ENCODE data around the gene SLC47A2.

Gene SLC47A2

DNA sequence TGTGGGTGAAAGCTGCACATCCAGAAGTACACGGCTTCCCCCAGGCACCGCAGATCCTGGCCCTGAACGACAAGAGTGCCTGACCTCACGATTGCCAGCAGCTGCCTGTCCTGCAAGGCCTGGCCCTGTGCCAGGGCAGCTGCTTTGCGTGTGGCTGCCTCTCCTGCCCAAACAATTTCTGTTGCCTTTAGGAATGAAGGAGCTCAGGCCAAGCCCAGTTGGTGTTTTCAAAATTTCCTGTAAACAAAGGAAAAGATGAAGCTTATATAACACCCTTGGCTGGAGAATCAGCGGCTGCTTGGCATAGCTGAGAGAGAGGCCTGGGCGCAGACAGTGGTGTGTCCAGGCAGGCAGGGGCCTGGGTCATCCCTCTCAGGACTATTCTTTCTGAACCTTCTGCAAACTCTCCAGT lies 11.7 kb upstream of the SLC47A2 start:
- DNase-seq (ENCODE audit: low spot score), result peak; percentile 92

DNA sequence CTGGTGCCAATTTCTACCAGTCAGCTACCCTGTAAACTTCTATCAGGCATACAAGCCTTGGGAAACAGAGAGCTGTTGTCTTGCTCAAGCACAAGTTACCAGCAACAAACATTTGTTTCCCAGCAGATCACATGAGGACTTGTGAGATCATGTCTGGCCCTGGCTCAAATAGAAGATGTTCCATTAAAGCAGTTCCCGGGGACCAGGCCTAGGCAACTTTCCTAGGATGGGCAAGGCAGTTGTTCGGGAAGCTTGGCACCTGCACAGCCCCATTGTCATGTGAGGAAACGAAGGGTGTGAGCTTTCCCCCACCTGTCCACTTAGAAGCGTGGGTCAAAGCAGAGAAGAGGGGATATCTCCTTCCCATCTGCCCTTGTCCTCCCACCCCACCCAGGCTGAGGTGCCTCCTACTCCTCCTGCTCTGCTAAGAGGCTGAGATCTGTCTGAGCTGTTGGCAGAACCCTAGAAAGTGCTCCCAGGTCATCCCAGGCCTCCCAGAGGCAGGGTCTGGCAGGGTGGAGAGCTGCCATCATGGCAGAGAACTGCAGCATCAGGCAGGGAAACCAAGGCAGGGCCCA lies 11.2 kb upstream of the SLC47A2 start:
- peak; percentile 84 for DNase-seq (ENCODE audit: low spot score)

DNA sequence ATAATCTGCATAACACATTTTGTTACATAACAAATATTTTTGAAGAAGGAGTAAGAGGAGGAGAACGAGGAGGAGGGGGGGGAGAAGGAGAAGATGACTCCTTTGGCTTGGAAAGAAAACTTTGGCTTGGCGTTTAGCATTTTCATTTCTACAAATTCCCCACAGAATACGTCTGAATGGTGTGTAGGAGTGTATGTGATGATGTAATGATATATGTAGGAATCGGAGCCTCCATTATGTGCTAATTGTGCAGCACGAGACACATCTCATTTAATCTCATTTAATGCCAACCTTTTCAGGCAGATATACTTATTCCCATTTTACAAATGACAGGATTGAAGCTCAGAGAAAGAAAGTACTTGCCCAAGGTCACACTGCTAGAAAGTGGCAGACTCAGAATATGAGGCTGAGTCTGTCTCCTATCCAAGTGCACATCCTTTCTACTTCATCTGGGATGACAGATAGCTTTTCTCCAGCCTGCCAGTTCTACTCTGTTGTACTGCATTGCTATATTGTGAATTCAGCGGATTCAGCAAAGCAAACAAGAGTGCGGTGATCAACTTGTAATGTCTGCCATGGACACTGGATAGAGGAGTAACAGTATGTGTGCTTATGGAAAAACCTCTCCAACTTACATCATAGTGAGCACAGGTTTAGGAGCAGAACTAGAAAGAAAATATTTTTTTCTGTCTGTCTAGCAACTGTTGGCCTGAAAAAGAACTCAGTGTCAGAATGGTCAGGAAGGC lies 10.4 kb upstream of the SLC47A2 start:
- no peak for DNase-seq (ENCODE audit: low spot score)

DNA sequence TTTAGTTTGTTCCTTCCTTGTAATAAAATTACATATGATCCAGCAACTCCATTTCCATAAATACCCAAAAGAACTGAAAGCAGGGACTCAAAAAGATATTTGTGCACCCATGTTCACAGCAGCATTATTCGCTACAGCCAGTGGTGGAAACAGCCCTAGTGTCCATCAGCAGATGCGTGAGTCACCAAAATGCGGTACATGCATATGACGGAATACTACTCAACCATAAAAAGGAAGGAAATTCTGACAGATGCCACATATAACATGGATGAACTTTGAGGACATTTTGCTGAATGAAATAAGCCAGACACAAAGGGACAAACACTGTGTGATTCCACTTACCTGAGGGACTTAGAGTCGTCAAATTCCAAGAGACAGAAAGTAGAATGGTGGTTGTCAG lies 9.1 kb upstream of the SLC47A2 start:
- DNase-seq (ENCODE audit: low spot score), result no peak

DNA sequence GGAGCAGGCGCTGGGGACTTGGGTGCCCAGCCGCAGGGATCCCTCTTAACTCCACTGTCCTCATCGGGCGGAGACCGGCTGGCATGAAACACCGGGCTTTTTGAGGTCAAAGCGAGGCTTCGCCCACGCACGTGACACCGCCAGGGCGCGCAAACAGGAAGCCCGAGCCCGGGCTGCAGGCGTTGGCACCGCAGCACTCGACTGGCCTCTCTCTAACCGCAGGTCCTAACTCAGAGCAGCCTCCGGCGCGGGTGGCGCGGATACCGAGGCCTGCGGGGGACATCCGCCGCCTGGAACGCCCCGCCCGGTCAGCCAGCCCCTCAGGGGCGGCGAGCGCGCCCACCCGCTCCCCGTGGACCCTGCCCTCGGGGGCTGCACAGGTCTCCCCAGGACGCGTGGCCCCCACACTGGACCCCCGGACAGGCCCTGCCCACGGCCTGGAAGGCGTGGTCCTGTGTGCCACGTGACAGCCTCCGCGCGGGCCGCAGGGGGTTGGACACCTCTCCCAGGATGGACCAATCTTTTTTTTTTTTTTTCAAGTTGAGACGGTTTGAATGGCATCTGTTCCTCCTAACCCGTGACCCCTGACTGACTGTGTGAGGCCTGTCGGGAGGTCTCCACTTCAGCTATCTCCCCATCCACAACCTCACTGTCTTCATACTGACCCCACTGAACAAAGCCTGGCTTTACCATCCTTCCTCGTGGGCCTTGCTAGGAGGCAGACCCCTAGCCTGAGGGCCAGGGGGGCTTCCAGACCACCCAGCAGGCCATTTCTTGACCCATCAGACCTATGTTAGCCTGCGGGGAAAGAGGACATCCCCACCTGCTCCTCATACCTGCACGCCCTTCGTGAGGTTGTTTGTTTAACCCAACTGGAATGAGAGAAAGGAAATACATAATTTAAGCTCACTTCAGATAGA lies 8.4 kb upstream of the SLC47A2 start:
- no peak for DNase-seq (ENCODE audit: low spot score)

DNA sequence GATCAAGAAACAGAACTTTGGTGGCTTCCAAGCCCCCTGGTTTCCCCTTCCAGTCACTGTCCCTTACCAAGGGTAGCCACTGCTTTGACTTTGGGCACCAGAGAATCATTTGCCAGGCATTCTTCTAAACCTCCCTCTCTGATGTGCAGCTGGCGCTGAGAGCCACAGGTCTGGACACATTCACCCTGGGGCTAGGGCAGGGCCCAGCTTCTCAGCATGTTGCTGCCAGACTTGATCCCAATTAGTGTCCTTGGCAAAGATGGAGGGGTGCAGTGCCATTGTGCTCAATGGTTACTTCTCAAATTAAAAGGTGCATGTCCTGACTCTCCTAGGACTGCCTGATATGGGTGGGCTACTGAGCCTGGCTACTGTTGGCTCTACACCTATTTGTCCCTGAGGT lies 7.6 kb upstream of the SLC47A2 start:
- DNase-seq (ENCODE audit: low spot score), result no peak

DNA sequence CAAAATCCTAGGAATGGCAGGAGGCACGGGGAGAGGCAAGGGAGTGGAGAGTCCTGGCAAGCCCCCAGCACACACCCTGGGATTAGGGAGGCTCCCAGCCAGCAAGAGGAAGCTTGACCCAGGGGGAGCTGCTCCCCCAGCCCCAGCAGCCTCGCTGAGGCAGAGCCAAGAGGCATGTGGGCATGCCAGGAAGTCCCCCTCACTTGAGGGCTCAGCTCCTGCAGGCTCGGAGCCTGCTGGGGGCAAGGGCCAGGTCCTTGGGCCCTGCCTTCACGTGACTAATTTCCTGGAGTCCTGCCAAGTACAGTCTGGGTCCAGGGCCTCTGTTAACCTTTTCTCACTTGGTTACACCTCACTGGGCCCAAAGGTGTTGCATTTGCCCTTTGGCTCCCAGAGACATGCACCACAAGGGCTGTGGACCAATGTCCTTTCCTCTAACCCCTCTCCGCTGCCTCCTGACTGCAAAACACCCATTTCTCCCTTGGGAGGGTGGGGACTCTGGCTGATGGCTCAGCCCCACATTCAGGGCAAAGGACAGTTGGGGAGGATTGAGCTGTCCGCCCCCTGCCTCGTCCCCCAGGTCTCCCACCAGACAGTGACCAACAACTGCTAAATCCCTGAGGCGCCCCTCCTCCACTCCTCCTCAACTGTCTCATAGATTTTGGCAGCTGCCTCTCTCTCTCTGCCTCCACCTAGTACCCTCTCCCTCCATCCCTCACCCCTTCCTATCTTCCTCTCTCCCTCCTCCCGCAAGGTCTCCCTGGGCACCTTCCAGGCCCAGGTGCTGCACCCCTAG lies 4.4 kb upstream of the SLC47A2 start:
- DNase-seq (ENCODE audit: low spot score), result no peak

DNA sequence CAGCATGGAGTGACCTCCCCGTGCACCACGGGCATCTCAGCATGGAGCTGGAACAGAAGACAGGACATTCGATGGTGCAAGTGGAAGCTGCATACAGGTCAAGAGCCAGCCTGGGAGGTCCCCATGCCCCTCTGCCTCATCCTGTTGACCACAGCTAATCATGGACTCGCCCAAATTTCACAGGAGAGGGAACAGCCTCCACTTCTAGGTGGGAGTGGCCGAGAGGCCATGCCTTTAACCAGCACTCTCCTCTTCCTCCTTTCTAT lies 3.8 kb upstream of the SLC47A2 start:
- no peak for DNase-seq (ENCODE audit: low spot score)

DNA sequence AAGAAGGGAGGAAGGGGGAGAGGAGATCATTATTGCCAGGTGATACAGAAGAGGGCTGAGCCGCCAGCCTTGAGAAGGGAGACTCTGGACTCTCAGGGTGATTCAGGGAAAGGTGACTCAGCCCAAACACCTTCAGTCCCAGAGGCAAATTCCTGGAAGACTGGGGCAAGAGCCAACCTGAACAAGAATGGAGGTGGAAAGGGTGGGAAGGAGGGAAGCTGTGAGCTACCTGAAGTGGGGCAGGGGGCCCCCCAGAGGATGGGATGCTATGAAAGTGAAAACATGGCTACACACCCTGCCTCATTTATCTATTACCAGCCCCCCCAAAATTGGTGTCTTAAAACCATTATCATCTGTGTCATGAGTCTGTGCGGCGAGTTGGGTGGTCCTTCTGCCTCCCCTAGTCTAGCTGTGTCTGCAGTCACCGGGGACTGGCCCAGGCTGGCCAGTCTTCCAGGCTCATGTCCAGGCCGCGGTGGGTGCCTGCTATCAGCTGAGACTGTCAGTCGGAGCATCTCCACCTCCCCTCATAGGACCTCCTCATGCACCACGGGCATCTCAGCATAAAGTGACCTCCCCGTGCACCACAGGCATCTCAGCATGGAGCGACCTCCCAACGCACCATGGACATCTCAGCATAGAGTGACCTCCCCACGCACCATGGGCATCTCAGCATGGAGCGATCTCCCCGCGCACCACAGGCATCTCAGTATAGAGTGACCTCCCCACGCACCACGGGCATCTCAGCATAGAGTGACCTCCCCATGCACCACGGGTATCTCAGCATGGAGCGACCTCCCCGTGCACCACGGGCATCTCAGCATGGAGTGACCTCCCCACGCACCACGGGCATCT lies 3.2 kb upstream of the SLC47A2 start:
- DNase-seq (ENCODE audit: low spot score), result no peak

DNA sequence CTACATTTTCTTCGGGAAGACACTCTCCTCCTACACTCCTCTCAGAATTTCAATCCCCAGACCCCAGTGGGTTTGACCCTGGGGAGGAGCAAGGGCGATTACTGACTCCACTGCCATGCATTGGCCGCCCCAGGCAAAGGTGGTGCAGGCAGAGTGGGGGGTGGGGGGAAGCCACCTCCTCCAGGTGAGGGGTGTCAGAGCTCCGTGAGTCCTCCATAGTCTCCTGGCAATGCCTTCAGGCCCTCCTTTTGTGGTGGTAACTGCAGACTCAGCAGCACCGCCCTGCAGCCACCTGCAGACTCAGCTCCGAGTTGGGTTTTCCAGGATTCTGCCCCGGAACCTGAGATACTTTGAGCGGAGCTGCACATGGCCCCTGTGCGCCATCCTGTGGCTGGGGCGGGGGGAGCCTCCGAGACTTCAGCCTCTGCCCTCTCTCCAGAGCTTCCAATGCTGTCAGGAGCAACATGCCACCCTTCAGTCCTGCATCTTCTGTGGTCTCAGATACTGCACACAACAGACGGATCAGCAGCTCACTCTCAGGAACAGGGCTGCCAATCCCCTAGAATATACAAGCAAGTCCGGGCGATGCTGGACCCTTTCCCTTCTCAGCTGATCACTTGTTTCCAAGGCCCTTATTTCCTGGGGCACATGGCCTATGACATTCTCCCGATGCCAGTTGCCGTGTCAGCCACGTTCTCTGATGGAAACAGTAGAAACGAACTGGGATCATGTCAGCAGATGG lies 2.4 kb upstream of the SLC47A2 start:
- DNase-seq (ENCODE audit: low spot score), result no peak

DNA sequence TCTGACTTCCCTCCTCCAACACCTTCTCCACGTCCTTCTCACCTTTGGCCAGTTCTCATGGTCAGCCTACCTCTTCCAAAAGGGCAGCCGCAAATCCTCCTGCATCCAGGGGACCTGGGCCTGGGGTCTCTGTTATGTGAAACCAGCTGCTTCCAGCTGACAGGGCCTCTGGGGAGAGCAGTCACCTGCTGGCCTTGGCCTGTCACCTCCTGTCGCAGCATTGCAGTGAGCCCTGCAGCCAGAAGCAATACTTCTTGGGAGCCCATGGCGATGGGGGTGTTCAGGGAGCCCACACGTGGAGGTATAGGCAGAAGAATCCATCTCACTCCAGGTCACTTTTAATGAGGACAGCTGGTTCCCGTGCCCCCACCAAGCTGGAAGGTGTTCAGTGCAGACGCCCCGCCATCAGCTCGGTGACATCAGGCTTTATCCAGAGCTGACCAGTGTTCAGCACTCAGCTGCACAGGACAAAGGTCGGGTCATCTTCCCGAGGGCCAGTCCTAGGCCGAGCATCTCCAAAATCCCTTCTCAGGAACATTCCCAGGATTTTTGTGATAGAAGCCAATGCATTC lies 1.7 kb upstream of the SLC47A2 start:
- no peak for DNase-seq (ENCODE audit: low spot score)

DNA sequence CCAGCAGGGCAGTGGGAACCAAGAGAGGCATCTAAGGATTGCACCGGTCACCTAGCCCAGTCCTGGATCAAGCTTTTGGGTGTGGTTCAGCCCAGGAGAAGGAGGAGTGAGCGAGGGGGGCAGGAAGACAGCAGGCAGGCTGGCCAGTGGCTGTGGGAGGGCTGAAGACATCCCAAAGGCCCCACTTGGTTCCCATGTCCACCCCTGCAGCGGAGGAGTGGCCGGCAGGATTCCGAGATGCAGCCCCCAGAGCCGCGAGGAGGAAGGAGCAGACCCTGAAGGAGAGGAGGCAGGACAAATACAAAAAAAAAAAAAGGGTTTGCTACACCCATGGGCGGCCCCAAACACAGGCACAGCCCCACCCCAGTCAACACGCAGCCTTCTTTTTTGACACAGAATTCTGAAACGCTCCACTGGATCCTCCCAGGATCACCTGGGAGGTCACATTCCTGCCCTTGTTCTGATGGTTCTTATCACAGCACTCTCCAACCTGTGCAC lies 1.1 kb upstream of the SLC47A2 start:
- no peak for DNase-seq (ENCODE audit: low spot score)

DNA sequence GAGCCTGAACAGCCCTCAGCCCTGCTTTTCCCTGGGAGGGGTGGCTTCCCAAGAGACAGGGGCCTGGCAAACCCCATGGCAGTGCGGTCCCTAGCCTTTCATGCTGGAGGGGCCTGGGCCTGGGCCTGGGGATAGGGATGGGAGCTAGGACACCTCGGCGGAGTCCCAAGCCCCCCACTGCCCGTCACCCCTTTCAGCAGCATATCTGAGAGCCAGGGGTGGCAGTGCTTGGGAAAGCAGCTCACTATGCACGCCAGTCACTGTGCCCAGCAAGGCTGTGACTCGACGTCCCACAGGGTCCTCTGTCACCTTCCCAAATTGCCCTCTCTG lies 612 bp upstream of the SLC47A2 start:
- no peak for DNase-seq (ENCODE audit: low spot score)

DNA sequence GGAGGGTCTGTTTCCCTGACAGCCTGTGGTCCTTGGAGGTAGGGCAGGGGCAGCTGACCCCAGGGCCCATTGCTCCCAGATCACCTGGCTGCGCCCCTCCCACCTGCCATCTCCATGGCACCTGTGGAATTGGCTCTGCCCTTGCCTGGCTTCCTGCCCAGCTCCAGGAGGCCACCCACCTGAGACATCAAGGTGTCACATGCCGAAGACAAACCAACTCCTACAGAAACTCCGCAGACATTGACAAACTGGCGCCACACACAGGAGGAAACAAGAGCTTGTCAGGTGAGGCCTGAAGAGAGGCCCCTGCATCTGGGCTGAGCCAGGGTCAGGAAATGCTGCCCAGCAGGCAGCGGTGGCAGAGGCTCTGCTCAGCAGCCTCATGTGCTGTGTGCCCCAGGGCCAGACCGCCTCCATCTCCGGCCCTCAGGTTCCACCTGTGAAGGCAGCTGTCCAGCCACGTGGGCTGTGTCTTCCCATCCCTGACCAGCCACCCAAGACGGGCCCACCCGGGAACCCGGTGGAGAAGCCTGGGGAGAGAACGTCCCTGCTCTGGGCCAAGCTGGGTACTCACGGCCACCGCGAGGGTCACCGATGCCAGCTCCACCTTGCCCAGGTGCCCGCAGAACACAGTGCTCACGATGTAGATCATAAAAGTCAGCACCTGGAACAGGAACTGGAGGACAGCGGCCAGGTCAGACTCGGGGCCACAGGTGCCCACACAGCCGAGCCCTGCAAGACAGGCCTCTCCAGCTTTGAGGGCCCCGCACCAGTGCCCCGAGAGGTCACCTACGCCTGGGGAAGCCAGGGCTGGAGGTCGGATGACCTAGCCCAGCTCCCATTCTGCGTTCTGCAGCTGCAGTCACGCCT lies 1.6 kb downstream of the SLC47A2 start:
- DNase-seq (ENCODE audit: low spot score), result no peak

DNA sequence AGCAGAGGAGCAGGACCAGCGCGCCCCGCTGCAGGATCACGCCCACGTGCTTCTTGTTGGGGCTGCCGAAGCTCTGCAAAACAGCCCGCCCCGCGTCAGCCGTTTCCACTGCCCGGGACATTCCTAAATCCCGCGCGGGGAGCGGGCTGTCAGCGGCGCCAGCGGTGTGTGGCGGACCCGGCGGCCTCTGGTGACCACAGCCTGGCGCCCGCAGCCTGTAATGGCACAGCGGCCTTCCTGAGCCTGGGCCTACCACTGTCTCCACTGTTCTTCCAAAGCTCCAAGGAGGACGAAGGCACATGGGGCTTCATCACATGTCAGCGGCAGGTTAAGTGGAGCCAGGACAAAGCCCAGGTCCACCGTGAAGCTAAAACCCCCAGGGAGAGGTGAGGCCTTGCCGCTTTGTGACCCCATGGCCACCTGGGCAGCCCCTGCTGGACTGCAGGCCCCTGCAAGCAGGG lies 2.5 kb downstream of the SLC47A2 start:
- no peak for DNase-seq (ENCODE audit: low spot score)

DNA sequence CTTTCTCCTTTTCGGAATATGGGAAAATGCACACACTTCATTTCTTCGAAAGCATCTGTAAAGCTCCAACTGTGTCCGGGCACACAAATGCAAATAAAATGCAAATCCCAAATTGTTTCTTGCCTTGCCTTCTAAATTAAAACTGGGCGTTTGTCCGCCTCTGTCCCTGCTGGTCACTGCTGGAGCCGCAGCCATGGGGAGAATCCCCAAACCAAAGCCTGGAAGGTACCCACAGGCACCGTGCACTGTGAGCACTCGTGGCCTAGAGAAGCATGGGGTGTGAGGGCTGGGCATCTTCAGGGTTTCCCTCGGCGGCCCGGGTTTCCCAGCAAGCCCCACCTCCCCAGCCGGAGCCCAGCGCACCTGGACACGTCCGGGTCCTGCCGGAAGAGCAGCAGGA lies 2.9 kb downstream of the SLC47A2 start:
- no peak for DNase-seq (ENCODE audit: low spot score)

DNA sequence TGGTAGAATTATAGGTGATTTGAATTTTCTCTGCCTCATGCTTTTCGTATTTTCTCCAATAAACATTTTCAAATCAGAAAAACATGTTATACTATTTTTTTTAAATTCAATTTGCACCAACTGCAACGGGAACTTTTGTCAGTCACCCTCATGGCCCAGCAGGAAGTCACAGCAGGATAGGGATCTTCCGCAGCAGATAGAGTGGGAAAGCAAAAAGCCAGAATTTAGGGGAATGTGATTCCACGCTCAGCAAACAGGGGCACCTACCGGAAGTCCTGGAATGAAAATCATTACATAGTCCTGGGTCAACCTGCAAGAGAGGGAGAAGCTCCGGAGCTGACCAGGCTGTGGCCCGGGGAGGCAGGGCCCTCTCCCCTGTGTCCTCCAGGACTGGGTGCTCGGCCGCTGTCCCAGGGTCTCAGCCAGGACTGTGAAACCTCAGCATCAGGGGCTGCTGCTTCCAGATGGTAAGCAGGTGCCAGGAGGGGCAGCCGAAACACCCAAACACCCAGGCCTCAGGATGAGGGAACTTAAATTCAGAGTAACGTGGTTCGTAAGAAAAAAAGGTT lies 3.9 kb downstream of the SLC47A2 start:
- no peak for DNase-seq (ENCODE audit: low spot score)

DNA sequence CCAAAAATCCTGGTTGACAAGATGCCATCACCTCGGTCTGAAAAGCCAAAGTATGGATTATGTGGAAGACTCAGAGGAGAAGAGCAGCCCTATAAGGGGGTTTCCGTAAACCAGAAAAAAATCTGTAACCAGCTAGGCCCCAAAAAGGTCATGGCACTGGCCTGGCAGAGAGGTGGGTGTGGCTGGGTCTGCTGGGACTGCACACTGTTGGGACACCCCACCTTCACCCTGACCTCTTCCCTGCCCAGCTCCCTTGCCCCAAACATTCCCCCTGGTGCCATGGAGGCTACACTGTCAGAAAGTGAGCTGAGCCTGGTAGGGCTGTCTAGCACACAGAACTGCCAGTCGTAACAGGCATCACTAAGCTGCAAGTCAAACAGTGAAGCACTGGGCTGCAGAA lies 6.5 kb downstream of the SLC47A2 start:
- DNase-seq (ENCODE audit: low spot score), result no peak
